SKM-1 (cell line): ENCODE data around the gene REPS2.
"Not testable (repeated sequence)": the region's sequence is repeated elsewhere in the genome, so short reads cannot be mapped to it uniquely, and the experiment has no call there.

Source experiments
- DNase-seq: peaks from one replicate; lab custom pipeline; 2025; ENCODE audit not compliant: unreplicated experiment; lab: John Stamatoyannopoulos, UW

REPS2 gene

DNA sequence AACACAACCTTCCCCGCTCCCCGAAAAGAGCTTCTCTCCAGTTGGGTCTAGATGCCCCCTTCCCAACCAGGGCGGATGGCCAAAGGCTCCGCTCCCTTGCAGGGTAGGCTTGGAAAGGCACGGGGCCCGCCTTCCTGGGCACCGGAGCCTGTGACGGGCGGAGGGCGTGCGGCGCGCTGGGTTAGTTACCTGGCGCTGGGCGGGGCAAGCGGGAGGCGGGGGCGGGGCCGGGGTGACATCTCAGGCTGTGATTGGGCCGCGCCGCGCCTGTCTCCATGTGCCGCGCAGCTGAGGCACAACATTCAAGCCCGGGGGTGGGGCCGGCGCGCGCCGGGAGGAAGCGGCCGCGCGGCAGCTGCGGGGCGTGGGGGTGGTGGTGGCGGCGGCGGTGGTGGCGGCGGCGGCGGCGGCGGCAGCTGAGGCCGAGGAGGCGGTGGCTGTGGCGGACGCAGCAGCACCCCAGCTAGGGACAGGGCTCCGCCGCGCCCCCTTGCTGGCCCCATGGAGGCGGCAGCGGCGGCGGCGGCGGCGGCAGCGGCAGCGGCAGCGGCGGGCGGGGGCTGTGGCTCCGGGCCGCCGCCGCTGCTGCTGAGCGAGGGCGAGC lies at the start of gene REPS2:
TSS of gene REPS2 (plus strand) at position 298 of the 604 bp plus-strand sequence. CDS start at position 502, 204 bp downstream.
- peak; percentile 8 for DNase-seq

DNA sequence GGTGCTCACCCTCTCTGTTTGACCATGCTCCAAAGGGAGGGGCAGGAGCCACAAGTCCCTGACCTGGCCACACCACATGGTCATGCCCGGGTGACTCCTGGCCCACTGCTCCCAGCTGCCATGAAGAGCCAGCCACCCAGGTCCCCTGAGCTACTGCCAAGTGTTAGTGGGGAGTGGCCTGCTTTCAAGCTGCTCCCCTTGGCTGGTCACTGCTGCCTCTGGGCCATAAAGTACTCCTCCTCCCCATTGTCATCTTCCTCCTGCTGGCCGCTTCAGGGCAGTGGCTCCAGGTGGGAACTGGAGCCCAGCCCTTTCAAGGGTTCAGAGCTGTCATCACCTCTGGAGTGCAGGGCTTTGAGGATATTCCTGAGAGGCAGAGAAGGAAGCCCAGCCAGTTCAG lies 49.0 kb upstream of the REPS2 start:
- no peak for DNase-seq

DNA sequence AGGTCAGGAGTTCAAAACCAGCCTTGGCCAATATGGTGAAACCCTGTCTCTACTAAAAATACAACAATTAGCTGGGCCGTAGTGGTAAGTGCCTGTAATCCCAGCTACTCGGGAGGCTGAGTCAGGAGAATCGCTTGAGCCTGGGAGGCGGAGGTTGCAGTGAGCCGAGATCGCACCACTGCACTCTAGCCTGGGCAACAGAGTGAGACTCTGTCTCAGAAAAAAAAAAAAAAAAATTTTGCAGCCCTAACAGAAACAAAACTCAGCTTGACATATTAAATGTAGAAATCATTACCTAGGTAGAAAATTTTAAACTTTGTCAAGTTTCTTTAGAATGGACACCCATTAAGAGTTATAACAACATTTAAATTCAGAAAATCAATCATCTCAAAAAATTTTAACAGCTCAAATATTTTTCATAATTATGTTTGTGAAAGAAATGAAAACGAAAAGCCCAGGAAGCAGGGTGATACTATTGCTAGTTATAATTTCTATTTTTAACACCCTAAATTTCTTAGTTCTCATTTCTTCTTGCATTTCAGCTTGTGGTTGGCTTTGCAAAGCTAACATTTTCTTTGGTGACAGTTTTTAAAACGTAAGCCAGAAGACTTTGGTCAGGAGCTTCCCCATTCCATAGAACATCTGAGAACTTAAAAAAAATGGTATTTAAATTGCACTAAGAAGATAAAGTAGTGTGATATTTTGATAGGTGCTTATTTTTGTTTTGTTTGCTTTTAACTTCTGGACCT lies 43.0 kb upstream of the REPS2 start:
- DNase-seq: peak; percentile 21

DNA sequence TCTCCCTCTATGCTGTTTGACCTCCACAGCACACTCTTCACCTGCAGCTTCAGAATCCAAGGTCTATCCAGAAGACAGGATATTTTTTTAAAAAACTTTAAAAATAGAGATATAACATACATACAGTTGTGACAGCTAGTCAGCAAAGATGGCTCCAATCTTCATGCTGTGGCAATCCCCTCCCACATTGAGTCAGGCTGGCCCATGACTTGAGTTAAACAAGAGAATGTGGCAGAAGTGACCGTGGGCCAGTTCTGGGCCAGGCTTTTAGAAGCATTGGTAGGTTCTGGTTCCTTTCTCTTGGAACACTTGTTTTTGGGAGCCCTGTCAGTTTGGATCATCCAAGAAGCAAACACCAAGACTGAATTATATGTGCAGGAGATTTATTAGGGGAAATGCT lies 36.1 kb upstream of the REPS2 start:
- no peak for DNase-seq

DNA sequence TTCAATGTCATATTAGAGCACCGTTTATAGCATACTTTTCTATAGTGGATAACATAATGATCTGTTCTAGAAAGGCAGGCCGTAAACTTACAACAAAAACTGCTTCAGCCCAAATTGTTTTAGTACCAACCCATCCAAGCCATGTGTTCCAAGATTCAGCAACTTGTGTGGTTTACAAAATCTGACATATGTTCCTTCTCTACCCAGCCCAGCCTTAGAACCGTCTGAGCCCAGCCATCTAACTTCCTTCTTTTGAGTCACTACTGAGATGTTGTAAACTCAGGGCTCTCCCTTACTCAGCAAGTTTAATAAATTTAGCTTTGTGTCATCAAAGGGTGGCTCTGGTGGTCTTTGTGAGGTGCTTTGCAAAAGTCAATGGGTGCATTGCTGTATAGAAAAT lies 32.4 kb upstream of the REPS2 start:
- DNase-seq: peak; percentile 54

DNA sequence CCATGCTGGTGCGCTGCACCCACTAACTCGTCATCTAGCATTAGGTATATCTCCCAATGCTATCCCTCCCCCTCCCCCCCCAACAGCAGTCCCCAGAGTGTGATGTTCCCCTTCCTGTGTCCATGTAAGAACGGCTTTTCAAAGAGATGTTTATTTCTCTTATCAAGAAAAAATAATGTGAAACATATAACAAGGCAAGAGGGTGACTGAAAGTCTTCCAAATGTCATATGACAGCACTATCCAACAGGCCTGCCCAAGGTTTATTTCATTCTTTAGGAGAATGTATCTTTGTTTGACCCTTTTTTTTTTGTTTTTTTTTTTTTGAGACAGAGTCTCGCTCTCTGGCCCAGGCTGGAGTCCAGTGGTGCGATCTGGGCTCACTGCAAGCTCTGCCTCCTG lies 29.9 kb upstream of the REPS2 start:
- DNase-seq: no peak

DNA sequence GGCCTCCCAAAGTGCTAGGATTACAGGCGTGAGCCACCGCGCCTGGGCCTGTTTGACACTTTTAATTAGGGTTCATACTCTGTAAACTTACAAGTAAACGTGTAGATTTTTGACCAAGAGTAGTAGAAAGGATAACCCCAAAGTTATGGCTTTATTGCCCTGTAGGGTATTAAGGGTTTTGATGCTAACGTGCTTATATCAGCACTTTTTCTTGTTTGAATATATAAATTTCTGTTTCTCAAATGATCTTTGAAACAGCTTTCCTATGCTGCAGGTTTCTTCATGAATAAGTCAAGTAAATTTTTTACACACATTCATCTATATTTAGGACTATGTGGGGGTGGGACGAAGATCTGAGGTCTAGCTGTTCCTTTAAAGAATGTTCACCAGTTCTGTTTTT lies 29.3 kb upstream of the REPS2 start:
- no peak for DNase-seq

DNA sequence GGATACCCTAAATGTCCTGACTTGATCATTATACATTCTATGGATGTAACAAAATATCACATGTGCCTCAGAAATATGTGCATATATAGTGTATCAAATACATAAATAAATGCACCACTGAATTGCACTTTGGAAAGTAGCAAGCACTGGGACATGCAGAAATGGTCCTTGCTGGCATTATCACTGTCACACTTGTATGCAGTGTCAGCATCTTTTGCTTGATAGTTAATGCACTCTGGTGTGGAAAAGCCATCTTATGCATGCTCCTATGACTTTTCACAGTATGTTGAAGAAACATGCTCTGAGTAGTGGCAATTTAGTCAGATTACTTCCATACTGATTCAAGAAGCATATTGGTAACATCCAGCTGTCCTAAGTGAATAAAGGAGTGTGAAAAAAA lies 27.5 kb upstream of the REPS2 start:
- DNase-seq: no peak

DNA sequence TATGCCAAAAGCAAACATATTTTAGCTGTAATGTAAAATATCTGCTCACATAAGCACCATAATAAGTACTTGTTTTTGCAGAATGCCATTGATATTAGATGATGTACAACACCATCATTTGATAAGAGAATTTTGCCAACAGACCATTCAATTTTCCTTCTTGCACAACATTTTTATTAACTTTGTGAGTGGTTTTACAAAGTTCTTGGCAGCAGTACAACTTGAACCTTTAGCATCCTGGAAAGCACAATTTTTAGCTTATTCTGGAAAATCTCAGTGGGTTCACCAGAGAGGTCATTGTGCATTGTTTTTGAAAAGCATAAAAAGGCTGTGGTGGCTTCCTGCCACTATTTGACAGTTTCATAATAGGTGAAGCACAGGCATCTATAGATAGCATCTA lies 26.4 kb upstream of the REPS2 start:
- DNase-seq: no peak

DNA sequence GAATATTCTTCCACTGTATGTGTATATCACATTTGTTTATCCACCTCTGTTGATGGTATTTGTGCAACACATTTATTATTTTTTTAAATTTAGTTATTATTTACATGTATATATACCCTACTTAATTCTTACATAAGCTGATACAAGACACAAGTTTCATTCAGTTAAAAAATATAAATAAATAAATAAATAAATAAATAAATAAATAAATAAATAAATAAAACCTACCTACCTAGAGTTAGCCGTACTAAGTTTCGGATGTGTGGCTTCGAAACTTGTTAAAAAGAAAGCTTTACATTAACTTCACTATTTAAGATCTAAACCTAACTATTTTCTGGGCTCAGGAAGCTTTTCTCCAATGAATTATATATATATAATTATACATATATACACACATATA lies 23.3 kb upstream of the REPS2 start:
- DNase-seq: no peak

DNA sequence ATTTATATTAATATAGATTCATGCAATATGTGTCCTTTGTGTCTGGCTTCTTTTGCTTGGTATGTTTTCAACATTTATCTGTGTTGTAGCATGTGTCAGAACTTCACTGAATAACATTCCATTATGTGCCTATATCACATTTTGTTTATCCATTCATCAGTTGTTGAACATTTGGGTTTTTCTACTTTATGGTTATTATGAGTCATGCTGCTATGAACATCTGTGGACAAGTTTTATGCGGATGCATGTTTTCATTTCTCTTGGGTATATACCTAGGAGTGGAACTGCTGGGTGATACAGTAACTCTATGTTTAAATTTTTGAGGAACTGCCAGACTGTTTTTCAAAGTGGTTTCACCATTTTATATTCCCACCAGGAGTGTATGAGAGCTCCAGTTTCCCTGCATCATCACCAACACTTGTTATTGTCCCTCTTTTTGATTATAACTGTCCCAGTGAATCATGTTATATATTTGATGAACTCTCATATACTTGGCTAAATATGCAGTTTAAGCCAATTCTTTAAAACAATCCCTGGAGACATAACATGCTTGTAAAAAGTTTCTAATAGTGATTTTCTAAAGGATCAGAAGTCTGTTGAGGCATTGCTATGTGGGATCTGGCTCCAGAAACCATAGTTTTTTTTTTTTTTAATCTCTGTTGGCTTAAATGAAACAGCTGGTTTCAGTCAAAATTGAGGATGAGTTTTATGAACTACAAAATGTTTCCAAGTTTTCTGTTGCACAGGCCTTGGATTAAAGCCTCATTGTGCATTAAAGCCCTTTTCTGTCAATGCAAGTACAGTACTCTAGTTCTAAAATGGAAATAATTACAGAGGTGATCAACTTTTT lies 21.6 kb upstream of the REPS2 start:
- DNase-seq: no peak

DNA sequence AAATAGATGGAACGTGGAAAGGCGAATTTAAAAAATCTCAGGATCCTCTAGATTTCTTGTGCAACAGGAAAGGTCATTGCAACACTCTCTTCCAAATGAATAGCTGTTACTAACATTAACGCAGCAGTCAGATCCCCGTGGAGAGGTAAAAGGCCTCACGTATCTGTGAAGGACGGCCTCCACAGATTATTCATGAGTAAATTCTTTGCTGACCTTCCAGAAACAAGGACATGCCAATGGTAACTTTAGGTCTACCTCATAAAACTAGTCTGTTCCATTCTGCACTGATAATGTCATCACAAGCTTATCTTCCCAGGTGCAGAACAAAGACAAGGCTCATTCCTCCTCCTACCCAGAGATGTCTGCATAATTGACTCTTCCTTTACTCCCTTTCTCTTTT lies 16.1 kb upstream of the REPS2 start:
- no peak for DNase-seq

DNA sequence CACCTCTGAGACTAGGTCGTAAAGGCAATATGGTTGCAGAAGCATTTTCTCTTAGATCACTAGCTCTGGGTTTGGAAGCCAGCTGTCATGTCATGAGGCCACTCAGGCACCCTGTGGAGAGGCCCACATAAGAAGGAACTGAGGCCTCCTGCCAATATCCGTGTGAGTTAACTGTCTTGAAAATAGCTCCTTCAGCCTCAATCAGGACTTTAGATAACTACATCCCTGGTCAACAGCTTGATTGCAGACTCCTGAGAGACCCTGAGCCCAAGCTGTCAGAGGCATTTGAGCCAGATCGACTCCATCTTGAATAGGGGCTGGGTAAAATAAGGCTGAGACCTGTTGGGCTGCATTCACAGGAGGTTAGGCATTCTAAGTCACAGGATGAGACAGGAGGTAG lies 15.1 kb upstream of the REPS2 start:
- no peak for DNase-seq

DNA sequence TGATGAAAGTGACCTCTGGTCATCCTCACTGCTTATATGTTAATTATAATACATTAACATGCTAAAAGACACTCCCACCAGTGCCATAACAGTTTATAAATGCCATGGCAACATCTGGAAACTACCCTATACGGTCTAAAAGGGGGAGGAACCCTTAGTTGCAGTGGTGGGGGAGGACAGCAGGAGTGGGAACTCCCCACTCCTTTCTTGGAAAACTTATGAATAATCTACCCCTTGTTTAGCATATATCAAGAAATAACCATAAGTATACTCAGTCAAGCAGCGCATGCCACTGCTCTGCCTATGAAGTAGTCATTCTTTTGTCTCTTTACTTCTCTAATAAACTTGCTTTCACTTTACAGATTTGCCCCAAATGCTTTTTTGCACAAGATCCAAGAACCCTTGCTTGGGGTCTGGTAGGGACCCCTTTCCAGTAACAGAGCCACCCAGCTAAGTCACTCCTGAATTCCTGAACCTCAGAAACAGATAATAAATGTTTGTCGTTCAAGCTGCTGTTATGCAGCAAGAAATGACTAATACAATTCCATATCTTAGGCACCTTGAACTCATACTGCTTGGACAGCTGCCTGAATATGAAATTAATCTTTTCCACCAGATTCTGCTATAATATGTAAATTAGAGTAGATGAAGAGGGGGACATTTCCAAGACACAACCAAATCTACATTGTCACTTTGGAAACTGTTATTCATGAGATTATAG lies 14.4 kb upstream of the REPS2 start:
- no peak for DNase-seq

DNA sequence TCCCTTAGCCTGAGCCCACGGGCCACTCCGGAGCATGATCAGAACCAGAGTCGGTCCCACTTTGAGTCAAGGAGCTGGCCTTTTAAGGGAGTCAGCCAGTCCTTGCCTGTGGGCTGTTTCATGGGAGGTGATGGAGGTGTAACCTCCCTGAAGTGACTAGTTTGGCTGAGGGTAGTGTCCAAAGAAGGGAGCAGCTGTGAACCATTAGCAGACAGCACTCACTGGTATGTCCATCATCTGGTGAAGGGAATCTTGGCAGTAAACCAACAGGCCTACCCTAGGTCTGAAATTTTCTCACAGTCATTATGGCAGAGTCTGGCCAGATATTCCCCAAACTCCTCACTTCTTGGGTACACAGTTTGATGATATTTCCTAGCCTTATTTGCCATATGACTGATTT lies 12.3 kb upstream of the REPS2 start:
- DNase-seq: no peak

DNA sequence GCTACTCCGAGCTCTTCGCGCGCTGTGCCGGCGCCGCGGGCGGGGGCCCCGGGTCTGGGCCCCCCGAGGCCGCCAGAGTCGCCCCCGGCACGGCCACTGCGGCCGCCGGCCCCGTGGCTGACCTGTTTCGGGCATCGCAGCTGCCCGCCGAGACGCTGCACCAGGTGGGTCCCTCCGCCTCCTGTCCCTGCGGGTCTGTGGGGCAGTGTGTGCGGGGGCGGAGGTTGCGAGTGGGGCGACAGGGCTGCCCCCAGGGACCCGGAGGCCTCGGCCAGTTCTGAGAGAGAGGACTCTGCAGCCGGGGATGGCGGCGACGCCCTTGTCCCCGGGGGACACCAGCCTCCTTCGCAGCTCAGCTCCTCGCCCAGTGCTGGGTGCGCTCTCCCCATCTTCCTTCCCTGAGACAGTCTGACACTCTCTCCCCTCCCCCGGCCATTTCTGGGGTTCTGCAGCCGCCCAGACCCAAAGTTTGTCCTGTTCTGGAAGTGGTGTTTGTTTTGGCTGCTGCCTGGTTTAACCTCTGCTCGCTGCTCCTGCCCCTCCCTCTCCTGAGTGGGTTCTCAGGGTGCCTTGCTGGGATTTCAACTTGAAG lies 609 bp downstream of the REPS2 start:
- no peak for DNase-seq

DNA sequence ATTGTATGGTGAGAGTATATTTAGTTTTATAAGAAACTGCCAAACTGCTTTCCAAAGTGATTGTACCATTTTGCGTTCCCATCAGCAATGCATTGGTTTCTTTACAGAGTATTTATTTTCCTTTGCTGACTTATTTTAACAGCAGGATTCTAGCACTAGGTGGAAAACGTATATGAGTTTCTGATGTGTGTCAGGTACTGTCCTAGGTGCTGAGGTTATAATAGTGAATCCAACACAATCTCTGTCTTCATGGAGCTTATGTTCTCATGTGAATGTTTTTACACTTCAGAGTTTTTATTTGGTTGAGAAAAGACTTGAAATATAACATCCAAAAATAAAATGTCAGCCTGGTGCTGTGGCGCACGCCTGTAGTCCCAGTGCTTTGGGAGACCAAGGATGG lies 4.0 kb downstream of the REPS2 start:
- no peak for DNase-seq

DNA sequence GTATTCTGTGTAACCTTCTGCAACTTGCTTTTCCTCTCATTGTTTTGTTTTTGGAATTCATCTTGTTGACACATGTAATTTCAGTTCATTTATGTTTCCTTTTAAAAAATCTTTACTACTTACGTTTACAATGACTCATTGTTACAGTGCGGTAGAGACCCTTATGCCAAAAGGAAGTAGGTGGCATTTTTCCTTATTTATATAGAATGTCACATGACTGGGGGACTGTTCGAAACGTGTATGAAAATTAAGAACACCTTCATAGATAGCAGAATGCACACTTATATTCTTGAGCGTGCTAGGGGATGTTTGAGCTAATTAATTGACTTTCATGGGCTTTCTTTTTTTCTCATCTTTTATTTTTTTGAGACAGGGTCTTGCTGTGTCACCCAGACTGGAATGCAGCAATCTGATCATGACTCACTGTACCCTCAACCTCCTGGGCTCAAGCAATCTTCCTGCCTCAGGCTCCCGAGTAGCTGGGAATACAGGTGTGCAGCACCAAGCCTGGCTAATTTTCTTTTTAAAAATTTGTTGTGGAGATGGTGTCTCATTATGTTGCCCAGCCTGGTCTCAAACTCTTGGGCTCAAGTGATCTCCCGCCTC lies 7.3 kb downstream of the REPS2 start:
- DNase-seq: no peak

DNA sequence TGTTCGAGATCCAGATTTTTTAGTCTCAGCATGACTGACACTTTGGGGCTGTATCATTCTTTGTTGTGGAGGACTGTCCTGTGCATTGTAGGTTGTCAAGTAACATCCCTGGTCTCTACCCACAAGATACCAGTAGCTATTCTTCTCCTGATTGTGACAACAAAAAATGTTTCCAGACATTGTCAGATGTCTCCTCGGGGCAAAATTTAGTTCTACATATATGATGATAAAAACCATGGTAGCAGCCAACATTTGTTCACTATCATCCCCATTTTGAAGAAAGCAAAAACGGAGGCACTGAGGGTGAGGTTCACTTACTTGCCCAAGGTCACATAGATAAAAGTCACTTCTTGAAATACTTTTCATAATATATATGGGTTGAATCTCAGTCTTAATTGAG lies 11.3 kb downstream of the REPS2 start:
- no peak for DNase-seq

DNA sequence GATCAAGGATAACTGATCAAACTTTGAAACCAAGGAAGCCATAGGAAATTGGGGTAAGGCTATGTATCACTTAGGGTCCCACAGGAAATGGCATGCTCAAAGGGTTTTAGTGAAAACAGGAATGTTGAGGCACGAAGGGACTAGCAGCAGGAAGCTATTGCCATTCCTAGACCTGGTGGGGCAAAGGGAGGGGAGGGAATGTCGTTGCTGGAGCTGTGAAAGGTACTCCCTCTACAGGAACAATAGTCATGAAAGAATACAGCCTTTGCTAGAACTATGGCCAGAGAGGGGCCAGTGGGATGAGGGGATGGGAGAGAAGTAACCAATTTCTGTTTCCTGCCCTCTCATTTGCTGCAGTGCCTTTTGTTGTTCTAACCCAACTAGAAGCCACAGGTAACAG lies 11.9 kb downstream of the REPS2 start:
- DNase-seq: no peak

DNA sequence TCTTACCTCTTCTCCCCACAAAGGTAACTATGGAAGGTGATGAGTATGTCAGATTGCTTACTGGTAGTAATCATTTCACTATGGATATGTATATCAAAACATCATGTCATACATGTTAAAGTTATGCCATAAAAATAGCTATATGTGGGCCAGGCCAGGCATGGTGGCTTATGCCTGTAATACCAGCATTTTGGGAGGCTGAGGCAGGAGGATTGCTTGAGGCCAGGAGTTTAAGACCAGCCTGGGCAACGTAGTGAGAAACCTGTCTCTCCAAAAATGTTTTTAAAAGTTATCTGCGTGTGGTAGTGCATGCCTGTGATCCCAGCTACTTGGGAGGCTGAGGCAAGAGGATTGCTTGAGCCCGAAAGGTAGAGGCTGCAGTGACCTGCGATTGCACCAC lies 16.2 kb downstream of the REPS2 start:
- DNase-seq: not testable (repeated sequence)
